HT1080 (cell line): ENCODE results near the gene TERT. TPM values are rescaled to one million over a fixed set of nuclear protein-coding genes. Genes with fewer than 3 reads are reported as not detected.

ENCODE experiments used
- DNase-seq: peaks from one replicate; pipeline ENCODE4 v3.0.0-alpha.2; 2015; ENCODE audit warnings: low read depth
- total RNA-seq: library from RNA; depleted of rRNA; stranded (reverse); fragments of >200 nt; shearing (Covaris generic); gene quantifications from 2 replicates; pipeline ENCODE4 v1.2.3, GENCODE V29; 2014

The TERT gene
- total RNA-seq, 1 experiment from 2014 or later: 10.5 TPM

- DNase-seq: no peak
Measured at GRCh38 chr5:1221721-1222120, 73.1 kb downstream of the TERT start.

- no peak for DNase-seq
Measured at GRCh38 chr5:1220831-1221230, 74.0 kb downstream of the TERT start.

GRCh38 chr5:1220351-1220750 lies 74.5 kb downstream of the TERT start:
- no peak for DNase-seq

- no peak for DNase-seq
Measured at GRCh38 chr5:1219768-1220100, 75.1 kb downstream of the TERT start.

- no peak for DNase-seq
Measured at GRCh38 chr5:1219098-1219767, 75.6 kb downstream of the TERT start.

GRCh38 chr5:1218351-1219080 lies 76.4 kb downstream of the TERT start:
- DNase-seq: no peak

GRCh38 chr5:1217596-1218206 lies 77.2 kb downstream of the TERT start:
- no peak for DNase-seq

GRCh38 chr5:1216918-1217295 lies 78.0 kb downstream of the TERT start:
- DNase-seq: no peak

- DNase-seq: no peak
Measured at GRCh38 chr5:1216211-1216917, 78.5 kb downstream of the TERT start.

- DNase-seq: peak; percentile 38
Measured at GRCh38 chr5:1215320-1216096, 79.4 kb downstream of the TERT start.

- DNase-seq: no peak
Measured at GRCh38 chr5:1214936-1215220, 80.0 kb downstream of the TERT start.

GRCh38 chr5:1214163-1214935 lies 80.5 kb downstream of the TERT start:
- no peak for DNase-seq

- no peak for DNase-seq
Measured at GRCh38 chr5:1213508-1214162, 81.2 kb downstream of the TERT start.

GRCh38 chr5:1212881-1213280 lies 82.0 kb downstream of the TERT start:
- no peak for DNase-seq

- DNase-seq: no peak
Measured at GRCh38 chr5:1212271-1212670, 82.6 kb downstream of the TERT start.

GRCh38 chr5:1211701-1212100 lies 83.2 kb downstream of the TERT start:
- no peak for DNase-seq

GRCh38 chr5:1210832-1211251 lies 84.0 kb downstream of the TERT start:
- no peak for DNase-seq

GRCh38 chr5:1209896-1210776 lies 84.7 kb downstream of the TERT start:
- DNase-seq: no peak

GRCh38 chr5:1209489-1209852 lies 85.4 kb downstream of the TERT start:
- no peak for DNase-seq
